K562 treated with DMSO at 1 percent for 24 hours (cell line): Measurements from ENCODE around the gene FAM81B. TPM values are rescaled to one million over a fixed set of nuclear protein-coding genes. Genes with fewer than 3 reads are reported as not detected.

Experiments
- total RNA-seq: library from RNA; unstranded; fragments of 300-600 nt; gene quantifications from 2 replicates; pipeline ENCODE4 v1.2.3, GENCODE V29; 2022; ENCODE audit warnings: low read depth; ENCODE audit not compliant: insufficient read depth

Gene FAM81B
- not detected in 2 replicates for total RNA-seq

GRCh38 chr5:95390812-95391492, at the start of gene FAM81B:
FAM81B (plus strand) TSS chr5:95391366; CDS start chr5:95391390, 24 bp downstream.

Other genes starting within 250 kb of the FAM81B start
- gene MCTP1, start 106.3 kb upstream of the FAM81B start, total RNA-seq: 0.29 TPM in 1 of 2 replicates, not detected in the other
- 17.5 and 21.9 TPM in 2 replicates for gene SKIC3, start 163.6 kb downstream of the FAM81B start, total RNA-seq
- gene ARSK, start 163.7 kb downstream of the FAM81B start, total RNA-seq: 7.5 and 8.3 TPM in 2 replicates
- gene GPR150, start 228.7 kb downstream of the FAM81B start, total RNA-seq: 0.13 TPM in 1 of 2 replicates, not detected in the other